ENCODE measurements around the gene DENND6B.
"Not testable (repeated sequence)": the region's sequence is repeated elsewhere in the genome, so short reads cannot be mapped to it uniquely, and the experiment has no call there.

Gene DENND6B

DNA sequence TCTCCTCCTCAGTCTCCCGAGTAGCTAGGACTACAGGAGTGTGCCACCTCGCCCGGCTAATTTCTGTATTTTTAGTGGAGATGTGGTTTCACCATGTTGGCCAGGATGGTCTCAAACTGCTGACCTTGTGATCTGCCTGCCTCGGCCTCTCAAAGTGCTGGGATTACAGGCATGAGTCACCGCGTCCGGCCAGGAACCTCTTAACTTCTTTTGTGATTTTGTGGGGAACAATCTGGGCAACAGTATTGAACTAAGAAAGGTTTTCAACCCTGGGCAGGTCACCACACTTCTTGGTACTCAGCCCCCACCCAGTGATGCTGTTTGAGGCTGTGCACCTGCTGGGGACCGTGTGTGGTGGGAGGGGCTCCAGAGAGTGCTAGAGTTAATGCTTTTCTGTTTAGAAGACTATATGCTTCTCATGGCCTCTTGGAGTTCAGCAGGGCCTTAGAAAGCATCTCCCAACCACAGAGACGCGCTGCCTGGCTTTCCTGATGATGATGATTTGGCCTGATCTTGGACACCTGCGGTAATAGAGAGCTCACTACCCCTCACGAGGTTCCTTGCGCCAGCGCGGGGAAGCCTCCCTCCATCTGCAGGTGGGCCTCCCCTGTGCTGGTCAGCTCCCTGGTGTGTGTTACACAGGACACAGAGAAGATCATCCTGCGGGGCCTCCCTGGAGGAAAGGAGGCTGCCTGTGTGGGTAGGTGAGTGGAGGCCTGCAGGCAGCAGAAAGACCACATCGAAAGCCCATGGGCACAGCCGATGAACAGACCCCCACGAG lies 1.2 kb downstream of the DENND6B start:
- ATAC-seq = no peak
- TF ChIP-seq, protein P1, sequence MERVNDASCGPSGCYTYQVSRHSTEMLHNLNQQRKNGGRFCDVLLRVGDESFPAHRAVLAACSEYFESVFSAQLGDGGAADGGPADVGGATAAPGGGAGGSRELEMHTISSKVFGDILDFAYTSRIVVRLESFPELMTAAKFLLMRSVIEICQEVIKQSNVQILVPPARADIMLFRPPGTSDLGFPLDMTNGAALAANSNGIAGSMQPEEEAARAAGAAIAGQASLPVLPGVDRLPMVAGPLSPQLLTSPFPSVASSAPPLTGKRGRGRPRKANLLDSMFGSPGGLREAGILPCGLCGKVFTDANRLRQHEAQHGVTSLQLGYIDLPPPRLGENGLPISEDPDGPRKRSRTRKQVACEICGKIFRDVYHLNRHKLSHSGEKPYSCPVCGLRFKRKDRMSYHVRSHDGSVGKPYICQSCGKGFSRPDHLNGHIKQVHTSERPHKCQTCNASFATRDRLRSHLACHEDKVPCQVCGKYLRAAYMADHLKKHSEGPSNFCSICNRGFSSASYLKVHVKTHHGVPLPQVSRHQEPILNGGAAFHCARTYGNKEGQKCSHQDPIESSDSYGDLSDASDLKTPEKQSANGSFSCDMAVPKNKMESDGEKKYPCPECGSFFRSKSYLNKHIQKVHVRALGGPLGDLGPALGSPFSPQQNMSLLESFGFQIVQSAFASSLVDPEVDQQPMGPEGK (CRISPR knock-in tag; IDR thresholded peaks at IDR 0.05; ENCODE audit: borderline replicate concordance) = no peak

DNA sequence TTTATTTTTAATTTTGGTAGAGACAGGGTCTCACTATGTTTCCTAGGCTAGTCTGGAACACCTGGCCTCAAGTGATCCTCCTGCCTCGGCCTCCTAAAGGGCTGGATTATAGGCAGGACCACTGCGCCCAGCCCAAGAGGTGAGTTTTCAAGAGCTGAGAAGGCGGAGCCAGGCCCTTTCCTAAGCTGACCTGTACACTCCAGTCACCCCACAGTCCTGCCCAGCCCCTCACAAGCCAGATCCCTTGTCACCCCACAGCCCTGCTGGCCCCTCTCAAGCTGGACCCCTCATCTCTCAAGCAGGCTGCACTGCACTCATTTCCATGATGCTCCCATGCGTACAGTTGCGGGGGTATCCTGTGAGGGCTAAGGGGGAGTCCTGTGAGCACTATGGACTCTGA lies 2.9 kb downstream of the DENND6B start:
- TF ChIP-seq TCF4 (CRISPR knock-in tag; IDR thresholded peaks at IDR 0.05; ENCODE audit: borderline replicate concordance) = no peak
- no peak for TF ChIP-seq SNAI2 (CRISPR knock-in tag; IDR thresholded peaks at IDR 0.05)
- TF ChIP-seq ZNF8 (CRISPR knock-in tag; IDR thresholded peaks at IDR 0.05) = no peak
- TF ChIP-seq CSDC2 (CRISPR knock-in tag; IDR thresholded peaks at IDR 0.05) = no peak
- no peak for TF ChIP-seq BACH2 (CRISPR knock-in tag; IDR thresholded peaks at IDR 0.05; ENCODE audit: borderline replicate concordance)
- no peak for ATAC-seq

DNA sequence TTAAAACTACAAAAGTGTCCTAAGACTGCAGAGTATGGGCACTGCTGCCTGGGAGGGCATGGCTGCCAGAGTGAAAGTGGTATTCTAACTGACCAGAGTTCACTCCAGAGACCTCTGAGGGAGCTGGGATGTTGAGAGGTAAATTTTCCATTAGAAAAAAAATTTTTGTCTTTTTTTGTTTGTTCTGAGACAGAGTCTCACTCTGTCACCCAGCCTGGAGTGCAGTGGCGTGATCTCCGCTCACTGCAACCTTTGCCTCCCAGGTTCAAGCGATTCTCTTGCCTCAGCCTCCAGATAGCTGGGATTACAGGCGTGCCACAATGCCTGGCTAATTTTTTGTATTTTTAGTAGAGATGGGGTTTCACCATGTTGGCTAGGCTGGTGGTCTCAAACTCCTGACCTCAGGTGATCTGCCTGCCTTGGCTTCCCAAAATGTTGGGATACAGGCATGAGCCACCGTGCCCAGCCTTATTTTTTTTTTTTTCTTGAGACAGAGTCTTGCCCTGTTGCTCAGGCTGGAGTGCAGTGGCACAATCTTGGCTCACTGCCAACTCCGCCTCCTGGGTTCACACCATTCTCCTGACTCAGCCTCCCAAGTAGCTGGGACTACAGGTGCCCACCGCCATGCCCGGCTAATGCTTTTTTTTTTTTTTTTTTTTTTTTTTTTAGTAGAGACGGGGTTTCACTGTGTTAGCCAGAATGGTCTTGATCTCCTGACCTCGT lies 4.3 kb downstream of the DENND6B start:
- ATAC-seq = not testable (repeated sequence)

DNA sequence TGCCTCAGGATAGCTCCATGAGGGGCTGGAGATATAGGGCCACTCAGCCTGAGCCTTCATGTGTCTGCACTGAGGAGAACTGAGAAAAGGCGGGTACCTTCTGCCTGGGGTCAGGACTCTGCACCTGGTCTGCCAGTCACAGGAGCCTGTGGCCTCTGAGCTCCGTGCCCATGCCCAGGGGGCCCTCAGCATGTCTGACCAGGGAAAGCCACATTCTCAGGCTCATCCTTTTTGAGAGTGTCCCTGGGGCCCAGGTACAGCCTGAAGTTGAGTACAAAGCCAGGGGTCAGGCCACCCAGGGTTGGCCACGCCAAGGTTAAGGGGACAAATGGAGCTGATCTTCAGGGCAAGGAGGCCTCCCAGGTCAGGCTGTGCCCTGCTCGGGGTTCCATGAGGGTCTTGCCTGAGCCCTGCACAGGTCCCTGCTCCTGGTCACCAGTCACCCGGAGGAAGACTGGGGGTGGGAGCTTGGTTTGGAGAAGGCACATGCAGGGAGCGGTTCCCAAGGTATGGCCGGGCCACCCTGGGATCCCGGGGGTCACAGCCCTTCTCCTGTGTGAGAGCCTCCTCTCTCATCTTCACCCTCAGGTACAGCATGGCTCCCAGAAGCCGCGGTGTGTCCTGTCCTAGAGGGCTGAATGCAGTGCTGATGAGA lies 6.0 kb downstream of the DENND6B start:
- ATAC-seq = no peak
- no peak for TF ChIP-seq ZNF565 (CRISPR knock-in tag; conservative IDR thresholded peaks at IDR 0.05; ENCODE audit: low read depth)
- TF ChIP-seq ARNTL (CRISPR knock-in tag; IDR thresholded peaks at IDR 0.05; ENCODE audit: borderline replicate concordance, low read depth) = no peak
- TF ChIP-seq OSR1 (CRISPR knock-in tag; IDR thresholded peaks at IDR 0.05) = no peak
- TF ChIP-seq PPARA (CRISPR knock-in tag; IDR thresholded peaks at IDR 0.05; ENCODE audit: borderline replicate concordance) = no peak
- TF ChIP-seq ISL1 (CRISPR knock-in tag; IDR thresholded peaks at IDR 0.05) = no peak
- TF ChIP-seq SNAI2 (CRISPR knock-in tag; IDR thresholded peaks at IDR 0.05) = no peak
- no peak for TF ChIP-seq ZFP3 (CRISPR knock-in tag; IDR thresholded peaks at IDR 0.05)
- TF ChIP-seq TOX (CRISPR knock-in tag; IDR thresholded peaks at IDR 0.05; ENCODE audit: borderline replicate concordance) = no peak
- no peak for TF ChIP-seq GLIS3 (CRISPR knock-in tag; IDR thresholded peaks at IDR 0.05)
- TF ChIP-seq RARB (CRISPR knock-in tag; IDR thresholded peaks at IDR 0.05) = no peak
- TF ChIP-seq, protein P1 (CRISPR knock-in tag; IDR thresholded peaks at IDR 0.05; ENCODE audit: borderline replicate concordance) = no peak
- TF ChIP-seq ESRRG (CRISPR knock-in tag; IDR thresholded peaks at IDR 0.05) = no peak
- TF ChIP-seq ZC3H10 (CRISPR knock-in tag; IDR thresholded peaks at IDR 0.05) = no peak
- TF ChIP-seq, protein P2, sequence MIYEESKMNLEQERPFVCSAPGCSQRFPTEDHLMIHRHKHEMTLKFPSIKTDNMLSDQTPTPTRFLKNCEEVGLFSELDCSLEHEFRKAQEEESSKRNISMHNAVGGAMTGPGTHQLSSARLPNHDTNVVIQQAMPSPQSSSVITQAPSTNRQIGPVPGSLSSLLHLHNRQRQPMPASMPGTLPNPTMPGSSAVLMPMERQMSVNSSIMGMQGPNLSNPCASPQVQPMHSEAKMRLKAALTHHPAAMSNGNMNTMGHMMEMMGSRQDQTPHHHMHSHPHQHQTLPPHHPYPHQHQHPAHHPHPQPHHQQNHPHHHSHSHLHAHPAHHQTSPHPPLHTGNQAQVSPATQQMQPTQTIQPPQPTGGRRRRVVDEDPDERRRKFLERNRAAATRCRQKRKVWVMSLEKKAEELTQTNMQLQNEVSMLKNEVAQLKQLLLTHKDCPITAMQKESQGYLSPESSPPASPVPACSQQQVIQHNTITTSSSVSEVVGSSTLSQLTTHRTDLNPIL (CRISPR knock-in tag; IDR thresholded peaks at IDR 0.05; ENCODE audit: low read depth) = no peak
- no peak for TF ChIP-seq BACH2 (CRISPR knock-in tag; IDR thresholded peaks at IDR 0.05; ENCODE audit: borderline replicate concordance)

DNA sequence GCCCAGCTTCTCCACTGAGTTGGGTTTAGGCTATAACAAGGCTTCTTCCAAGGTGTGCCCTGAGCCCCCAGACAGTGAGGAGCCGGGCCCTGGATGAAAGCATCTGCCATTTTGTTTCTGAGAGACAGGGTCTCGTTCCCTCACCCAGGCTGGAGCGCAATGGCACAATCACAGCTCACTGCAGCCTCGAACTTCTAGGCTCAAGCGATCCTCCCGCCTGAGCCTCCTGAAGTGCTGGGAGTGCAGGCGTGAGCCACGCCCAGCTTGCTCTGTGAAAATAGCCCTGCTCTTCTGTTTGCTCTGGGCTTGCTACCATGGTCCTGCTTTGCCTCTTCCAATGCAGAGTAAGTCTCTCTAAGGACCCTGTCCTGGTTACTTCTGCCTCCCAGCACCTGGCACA lies 6.7 kb downstream of the DENND6B start:
- ATAC-seq = no peak
- no peak for TF ChIP-seq GLIS3 (CRISPR knock-in tag; IDR thresholded peaks at IDR 0.05)
- no peak for TF ChIP-seq RARB (CRISPR knock-in tag; IDR thresholded peaks at IDR 0.05)
- TF ChIP-seq ZFP30 (CRISPR knock-in tag; IDR thresholded peaks at IDR 0.05) = no peak
- TF ChIP-seq, protein P3, sequence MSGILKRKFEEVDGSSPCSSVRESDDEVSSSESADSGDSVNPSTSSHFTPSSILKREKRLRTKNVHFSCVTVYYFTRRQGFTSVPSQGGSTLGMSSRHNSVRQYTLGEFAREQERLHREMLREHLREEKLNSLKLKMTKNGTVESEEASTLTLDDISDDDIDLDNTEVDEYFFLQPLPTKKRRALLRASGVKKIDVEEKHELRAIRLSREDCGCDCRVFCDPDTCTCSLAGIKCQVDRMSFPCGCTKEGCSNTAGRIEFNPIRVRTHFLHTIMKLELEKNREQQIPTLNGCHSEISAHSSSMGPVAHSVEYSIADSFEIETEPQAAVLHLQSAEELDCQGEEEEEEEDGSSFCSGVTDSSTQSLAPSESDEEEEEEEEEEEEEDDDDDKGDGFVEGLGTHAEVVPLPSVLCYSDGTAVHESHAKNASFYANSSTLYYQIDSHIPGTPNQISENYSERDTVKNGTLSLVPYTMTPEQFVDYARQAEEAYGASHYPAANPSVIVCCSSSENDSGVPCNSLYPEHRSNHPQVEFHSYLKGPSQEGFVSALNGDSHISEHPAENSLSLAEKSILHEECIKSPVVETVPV (CRISPR knock-in tag; IDR thresholded peaks at IDR 0.05) = no peak
- TF ChIP-seq, protein P4, sequence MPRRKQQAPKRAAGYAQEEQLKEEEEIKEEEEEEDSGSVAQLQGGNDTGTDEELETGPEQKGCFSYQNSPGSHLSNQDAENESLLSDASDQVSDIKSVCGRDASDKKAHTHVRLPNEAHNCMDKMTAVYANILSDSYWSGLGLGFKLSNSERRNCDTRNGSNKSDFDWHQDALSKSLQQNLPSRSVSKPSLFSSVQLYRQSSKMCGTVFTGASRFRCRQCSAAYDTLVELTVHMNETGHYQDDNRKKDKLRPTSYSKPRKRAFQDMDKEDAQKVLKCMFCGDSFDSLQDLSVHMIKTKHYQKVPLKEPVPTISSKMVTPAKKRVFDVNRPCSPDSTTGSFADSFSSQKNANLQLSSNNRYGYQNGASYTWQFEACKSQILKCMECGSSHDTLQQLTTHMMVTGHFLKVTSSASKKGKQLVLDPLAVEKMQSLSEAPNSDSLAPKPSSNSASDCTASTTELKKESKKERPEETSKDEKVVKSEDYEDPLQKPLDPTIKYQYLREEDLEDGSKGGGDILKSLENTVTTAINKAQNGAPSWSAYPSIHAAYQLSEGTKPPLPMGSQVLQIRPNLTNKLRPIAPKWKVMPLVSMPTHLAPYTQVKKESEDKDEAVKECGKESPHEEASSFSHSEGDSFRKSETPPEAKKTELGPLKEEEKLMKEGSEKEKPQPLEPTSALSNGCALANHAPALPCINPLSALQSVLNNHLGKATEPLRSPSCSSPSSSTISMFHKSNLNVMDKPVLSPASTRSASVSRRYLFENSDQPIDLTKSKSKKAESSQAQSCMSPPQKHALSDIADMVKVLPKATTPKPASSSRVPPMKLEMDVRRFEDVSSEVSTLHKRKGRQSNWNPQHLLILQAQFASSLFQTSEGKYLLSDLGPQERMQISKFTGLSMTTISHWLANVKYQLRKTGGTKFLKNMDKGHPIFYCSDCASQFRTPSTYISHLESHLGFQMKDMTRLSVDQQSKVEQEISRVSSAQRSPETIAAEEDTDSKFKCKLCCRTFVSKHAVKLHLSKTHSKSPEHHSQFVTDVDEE (CRISPR knock-in tag; IDR thresholded peaks at IDR 0.05) = no peak
- no peak for TF ChIP-seq ZC3H10 (CRISPR knock-in tag; IDR thresholded peaks at IDR 0.05)
- TF ChIP-seq OSR1 (CRISPR knock-in tag; IDR thresholded peaks at IDR 0.05) = no peak
- TF ChIP-seq ZNF70 (CRISPR knock-in tag; IDR thresholded peaks at IDR 0.05) = no peak
- no peak for TF ChIP-seq ZNF565 (CRISPR knock-in tag; conservative IDR thresholded peaks at IDR 0.05; ENCODE audit: low read depth)
